Calu3 (cell line): ENCODE results near the gene C18orf54. TPM values are rescaled to one million over a fixed set of nuclear protein-coding genes. Genes with fewer than 3 reads are reported as not detected.
"Not testable (repeated sequence)": the region's sequence is repeated elsewhere in the genome, so short reads cannot be mapped to it uniquely, and the experiment has no call there.

Source experiments
- BruUV-seq: library from RNA; stranded (reverse); fragments of 400-500 nt; replicated peaks from 2 replicates; lab custom pipeline; 2021; lab: Mats Ljungman, UMichigan
- CTCF ChIA-PET: fragments of 300-600 bp; sonication (Branson Sonifier 250); formaldehyde crosslinking; loops from one replicate; lab custom pipeline; 2022; ENCODE audit warnings: antibody characterized with exemption; lab: Charles Lee
- DNase-seq: peaks from one replicate; pipeline ENCODE4 v3.0.0; 2022
- H3K27ac Mint-ChIP-seq: one replicate; pipeline ENCODE4 v1.8.0; 2022; ENCODE audit warnings: mixed read lengths; ENCODE audit not compliant: unreplicated experiment
- H3K27me3 Mint-ChIP-seq: one replicate; pipeline ENCODE4 v1.8.0; 2022; ENCODE audit warnings: mixed read lengths; ENCODE audit not compliant: unreplicated experiment
- H3K36me3 Mint-ChIP-seq: one replicate; pipeline ENCODE4 v1.8.0; 2022; ENCODE audit warnings: mild to moderate bottlenecking, moderate library complexity, mixed read lengths; ENCODE audit not compliant: insufficient read depth, unreplicated experiment
- H3K4me1 Mint-ChIP-seq: one replicate; pipeline ENCODE4 v1.8.0; 2022; ENCODE audit warnings: mild to moderate bottlenecking, low read depth, mixed read lengths; ENCODE audit not compliant: unreplicated experiment
- H3K4me3 Mint-ChIP-seq: one replicate; pipeline ENCODE4 v1.8.0; 2022; ENCODE audit warnings: mild to moderate bottlenecking, low read depth, moderate library complexity, mixed read lengths; ENCODE audit not compliant: unreplicated experiment
- H3K9me3 Mint-ChIP-seq: one replicate; pipeline ENCODE4 v1.8.0; 2022; ENCODE audit warnings: low read depth, mixed read lengths; ENCODE audit not compliant: unreplicated experiment
- CTCF ChIP-seq: fragments of 200-600 bp; IDR thresholded peaks from one replicate; pipeline ENCODE4 v1.8.0; 2022; ENCODE audit warnings: antibody characterized with exemption; ENCODE audit not compliant: unreplicated experiment
- intact Hi-C: fragments of 100-400 bp; cut with micrococcal nuclease; formaldehyde crosslinking; loops from one replicate; pipeline ENCODE4 v1.10.0; 2022; ENCODE audit not compliant: unreplicated experiment
- total RNA-seq: library from RNA; stranded (reverse); gene quantifications from 2 replicates; pipeline ENCODE4 v1.2.3, GENCODE V29; 2022

The C18orf54 gene
- total RNA-seq, 1 experiment from 2014 or later: 9.3 TPM

- H3K27ac Mint-ChIP-seq: no peak overlapping the region
- no peaks in the 10 kb centered on the region for H3K9me3 Mint-ChIP-seq
- intact Hi-C loops: no loop called here
- no peak overlapping the region for H3K4me3 Mint-ChIP-seq
- CTCF ChIA-PET: interaction anchor here (0.7 kb wide), 1 partner anchor 474 kb away, joined by 4 read pairs; no protein-coding TSS in a partner anchor
- no peaks in the 10 kb centered on the region for H3K4me1 Mint-ChIP-seq
- no peak for TF ChIP-seq CTCF
- BruUV-seq: no TSS peak
- no peaks in the 10 kb centered on the region for H3K36me3 Mint-ChIP-seq
- no peaks in the 10 kb centered on the region for H3K27me3 Mint-ChIP-seq
- DNase-seq: no peak
Measured at GRCh38 chr18:54381640-54382039, 23.9 kb downstream of the C18orf54 start.

GRCh38 chr18:54382076-54382475 lies 24.4 kb downstream of the C18orf54 start:
- H3K27ac Mint-ChIP-seq: no peak overlapping the region
- CTCF ChIA-PET: no interaction called here
- no TSS peak for BruUV-seq

GRCh38 chr18:54382733-54383252 lies 25.1 kb downstream of the C18orf54 start:
- H3K36me3 Mint-ChIP-seq: no peaks in the 10 kb centered on the region
- H3K27ac Mint-ChIP-seq: no peak overlapping the region

More at GRCh38 chr18:54382076-54382475, 24.4 kb downstream of the C18orf54 start:
- Mint-ChIP-seq H3K27me3 (no peaks in the 10 kb centered on the region), H3K9me3 (no peaks in the 10 kb centered on the region), H3K36me3 (no peaks in the 10 kb centered on the region), H3K4me1 (no peaks in the 10 kb centered on the region), H3K4me3 (no peak overlapping the region)
- no peak for DNase-seq
- TF ChIP-seq CTCF: no peak
- intact Hi-C loops: no loop called here

GRCh38 chr18:54386043-54386442 lies 28.3 kb downstream of the C18orf54 start:
- H3K4me1 Mint-ChIP-seq: peaks cover 26% of the 10 kb centered on the region
- TF ChIP-seq CTCF: no peak
- no peaks in the 10 kb centered on the region for H3K9me3 Mint-ChIP-seq
- no TSS peak for BruUV-seq
- CTCF ChIA-PET: no interaction called here
- peaks cover 6% of the 10 kb centered on the region for H3K36me3 Mint-ChIP-seq
- H3K27ac Mint-ChIP-seq: no peak overlapping the region
- intact Hi-C loops: no loop called here
- DNase-seq: no peak
- no peaks in the 10 kb centered on the region for H3K27me3 Mint-ChIP-seq
- no peak overlapping the region for H3K4me3 Mint-ChIP-seq

More at GRCh38 chr18:54382733-54383252, 25.1 kb downstream of the C18orf54 start:
- TF ChIP-seq CTCF: no peak
- CTCF ChIA-PET: no interaction called here
- Mint-ChIP-seq H3K4me3 (no peak overlapping the region), H3K9me3 (no peaks in the 10 kb centered on the region), H3K4me1 (peaks cover under 1% of the 10 kb centered on the region), H3K27me3 (no peaks in the 10 kb centered on the region)
- DNase-seq: no peak
- intact Hi-C loops: no loop called here
- no TSS peak for BruUV-seq

GRCh38 chr18:54386800-54387495 lies 29.2 kb downstream of the C18orf54 start:
- DNase-seq, H3K36me3 Mint-ChIP-seq, BruUV-seq, H3K4me3 Mint-ChIP-seq, H3K27ac Mint-ChIP-seq, CTCF ChIA-PET, H3K27me3 Mint-ChIP-seq, H3K9me3 Mint-ChIP-seq, intact Hi-C loops: not testable (repeated sequence)
- H3K4me1 Mint-ChIP-seq: peaks cover 26% of the 10 kb centered on the region
